Psoas muscle (tissue), 8 donors: ENCODE measurements around the gene VPS35L. TPM values are rescaled to one million over a fixed set of nuclear protein-coding genes. Genes with fewer than 3 reads are reported as not detected.

Experiments
- ATAC-seq, 4 donors: fragments of 200-7000 bp; cut with Tn5 transposase; one replicate each; pipeline ENCODE4 v1.9.1; 2020; ENCODE audit warnings: moderate library complexity in 3 of 4, mild to moderate bottlenecking in 2 of 4
- DNase-seq, 2 donors: peaks; one replicate each; pipeline ENCODE4 v3.0.0-alpha.2; 2020
- H3K27ac ChIP-seq: fragments of 200-600 bp; one replicate; pipeline ENCODE4 v1.8.0; 2022
- H3K27me3 ChIP-seq, 3 donors: fragments of 200-600 bp in 1 of 3; one replicate each; pipeline versions ENCODE4 v1.6.1 to v1.8.0; 2013 to 2022; ENCODE audit warnings: low read length in 2 of 3, mild to moderate bottlenecking in 2 of 3, moderate library complexity in 1 of 3; ENCODE audit not compliant: insufficient read depth in 3 of 3
- H3K36me3 ChIP-seq, 2 donors: fragments of 200-600 bp in 1 of 2; one replicate each; pipeline versions ENCODE4 v1.6.1 to v1.8.0; 2013 to 2022; ENCODE audit warnings: low read depth in 1 of 2, mild to moderate bottlenecking in 1 of 2, moderate library complexity in 1 of 2; ENCODE audit not compliant: insufficient read depth in 1 of 2
- H3K4me1 ChIP-seq: fragments of 200-600 bp; one replicate; pipeline ENCODE4 v1.8.0; 2022
- H3K4me3 ChIP-seq: fragments of 200-600 bp; one replicate; pipeline ENCODE4 v1.8.0; 2022; ENCODE audit warnings: mild to moderate bottlenecking
- H3K9me3 ChIP-seq: fragments of 200-600 bp; one replicate; pipeline ENCODE4 v1.8.0; 2022
- WGBS, 3 donors: extraction: QIAGEN DNeasy Blood & Tissue Kit; methylation state at CpG; one replicate each; pipeline versions ENCODE4 v1.1.6 to v1.1.7; 2013; 5-methylcytosine and 5-hydroxymethylcytosine counted together
- intact Hi-C, 2 donors: fragments of 100-400 bp; cut with DNase I; formaldehyde crosslinking; loops; one replicate each; pipeline versions ENCODE4 v1.11.0 to v1.14.2; 2022
- polyA plus RNA-seq, 3 donors: library from polyadenylated mRNA; stranded (reverse); fragments of 200-250 nt; gene quantifications; one replicate each; pipeline ENCODE4 v1.2.3, GENCODE V29; 2013
- total RNA-seq, 4 donors: library from RNA; stranded (reverse); fragmentation: NEBNext Ultra II Directional in 2 of 4; extraction: Animal tissue kit (Norgen Biotek cat#: 25700) in 2 of 4; gene quantifications; one replicate each; pipeline versions ENCODE4 v1.2.1 to v1.2.4, GENCODE V29; 2021 to 2023
- TF ChIP-seq, protein P1 (sequence below): fragments of 200-600 bp; IDR thresholded peaks from one replicate; pipeline ENCODE4 v1.8.0; 2022; ENCODE audit warnings: antibody characterized with exemption
- donor health status: healthy with polysubstance abuse.
- donor health status: DM: no; HTN: no; CAD: no; lungs with moderate emphysema.
- donor health status: Bipolar disorder and iron deficiency.
- donor health status: healthy.
- donor health status: DM: yes; HTN: yes; CAD: no.
- donor health status: DM: no; HTN: no; CAD: no.
- donor health status: DM: no; HTN: no; CAD: no.
- donor health status: DM: yes; HTN: yes; CAD: no.

VPS35L gene
- total and polyA plus RNA-seq, 7 donors = 12.6 to 34.6 (median 27.8) TPM

DNA sequence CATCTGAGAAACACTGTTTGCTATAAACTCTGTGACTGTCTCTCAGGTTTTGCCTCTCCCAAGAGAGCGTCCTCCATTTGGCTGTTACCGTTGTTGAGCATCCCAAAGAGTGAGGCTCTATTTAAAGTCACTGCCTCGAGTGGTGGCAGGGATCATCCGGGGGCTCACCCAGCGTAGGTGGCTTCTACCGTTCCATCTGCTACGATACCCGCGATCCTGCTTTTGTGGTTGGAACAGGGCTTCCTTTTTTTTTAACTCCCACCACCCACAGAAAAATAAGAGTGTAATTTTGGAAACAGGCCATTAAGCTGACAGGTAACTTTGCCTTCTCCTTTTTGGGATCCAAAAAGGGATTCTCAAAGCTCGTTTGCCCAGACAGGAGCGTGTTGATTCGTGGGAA is 126.1 kb downstream of the VPS35L start:
- Histone ChIP-seq H3K4me1 (peaks cover 20% of the 10 kb centered on the region), H3K27me3 (no peaks in the 10 kb centered on the region), H3K9me3 (no peaks in the 10 kb centered on the region), H3K36me3 (peaks cover 9 to 47% of the 10 kb centered on the region in 2 donors), H3K27ac (no peak overlapping the region), H3K4me3 (no peak overlapping the region)
- ATAC-seq (no peak), DNase-seq (no peak)
- TF ChIP-seq, protein P1, sequence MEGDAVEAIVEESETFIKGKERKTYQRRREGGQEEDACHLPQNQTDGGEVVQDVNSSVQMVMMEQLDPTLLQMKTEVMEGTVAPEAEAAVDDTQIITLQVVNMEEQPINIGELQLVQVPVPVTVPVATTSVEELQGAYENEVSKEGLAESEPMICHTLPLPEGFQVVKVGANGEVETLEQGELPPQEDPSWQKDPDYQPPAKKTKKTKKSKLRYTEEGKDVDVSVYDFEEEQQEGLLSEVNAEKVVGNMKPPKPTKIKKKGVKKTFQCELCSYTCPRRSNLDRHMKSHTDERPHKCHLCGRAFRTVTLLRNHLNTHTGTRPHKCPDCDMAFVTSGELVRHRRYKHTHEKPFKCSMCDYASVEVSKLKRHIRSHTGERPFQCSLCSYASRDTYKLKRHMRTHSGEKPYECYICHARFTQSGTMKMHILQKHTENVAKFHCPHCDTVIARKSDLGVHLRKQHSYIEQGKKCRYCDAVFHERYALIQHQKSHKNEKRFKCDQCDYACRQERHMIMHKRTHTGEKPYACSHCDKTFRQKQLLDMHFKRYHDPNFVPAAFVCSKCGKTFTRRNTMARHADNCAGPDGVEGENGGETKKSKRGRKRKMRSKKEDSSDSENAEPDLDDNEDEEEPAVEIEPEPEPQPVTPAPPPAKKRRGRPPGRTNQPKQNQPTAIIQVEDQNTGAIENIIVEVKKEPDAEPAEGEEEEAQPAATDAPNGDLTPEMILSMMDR = no peak
- intact Hi-C loops = no loop called here
- WGBS, 3 donors = 87 to 91% (median 87%) methylated on average over 12 of the region's 12 CpGs

DNA sequence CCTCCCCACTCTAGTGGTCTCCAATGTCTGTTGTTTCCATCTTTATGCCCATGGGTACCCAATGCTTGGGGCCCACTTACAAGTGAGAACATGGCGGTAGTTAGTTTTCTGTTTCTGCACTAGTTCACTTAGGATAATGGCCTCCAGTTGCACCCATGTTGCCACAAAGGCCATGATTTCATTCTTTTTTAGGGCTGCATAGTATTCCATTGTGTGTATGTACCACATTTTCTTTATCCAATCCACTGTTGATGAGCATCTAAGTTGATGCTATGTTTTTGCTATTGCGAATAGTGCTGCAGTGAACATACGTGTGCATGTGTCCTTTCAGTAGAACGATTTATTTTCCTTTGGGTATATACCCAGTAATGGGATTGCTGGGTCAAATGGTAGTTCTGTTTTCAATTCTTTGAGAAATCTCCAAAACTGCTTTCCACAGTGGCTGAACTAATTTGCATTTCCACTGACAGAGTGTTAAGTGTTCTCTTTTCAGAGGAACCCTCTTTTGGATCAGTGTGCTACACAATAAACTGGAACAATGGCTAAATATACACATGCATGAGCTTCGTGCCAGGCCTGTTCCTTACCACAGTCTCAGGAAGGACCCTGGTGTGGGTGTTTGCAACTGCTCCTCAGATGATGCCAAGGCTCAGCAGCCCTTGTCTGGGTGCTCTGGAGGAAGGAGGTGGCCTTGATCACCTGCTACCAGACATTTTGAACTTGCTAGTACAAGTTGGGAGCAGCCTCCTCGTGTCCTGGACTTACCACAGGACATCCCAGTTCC is 128.1 kb downstream of the VPS35L start:
- intact Hi-C loops = no loop called here
- no peak overlapping the region for H3K27ac ChIP-seq
- H3K27me3 ChIP-seq = no peaks in the 10 kb centered on the region
- H3K4me3 ChIP-seq = no peak overlapping the region
- H3K36me3 ChIP-seq = peaks cover 9 to 67% of the 10 kb centered on the region in 2 donors
- ATAC-seq = no peak
- H3K4me1 ChIP-seq = peaks cover 8% of the 10 kb centered on the region
- WGBS, 3 donors = 92 to 94% (median 94%) methylated on average over 6 of the region's 6 CpGs
- no peaks in the 10 kb centered on the region for H3K9me3 ChIP-seq
- TF ChIP-seq, protein P1 = no peak
- DNase-seq = no peak

DNA sequence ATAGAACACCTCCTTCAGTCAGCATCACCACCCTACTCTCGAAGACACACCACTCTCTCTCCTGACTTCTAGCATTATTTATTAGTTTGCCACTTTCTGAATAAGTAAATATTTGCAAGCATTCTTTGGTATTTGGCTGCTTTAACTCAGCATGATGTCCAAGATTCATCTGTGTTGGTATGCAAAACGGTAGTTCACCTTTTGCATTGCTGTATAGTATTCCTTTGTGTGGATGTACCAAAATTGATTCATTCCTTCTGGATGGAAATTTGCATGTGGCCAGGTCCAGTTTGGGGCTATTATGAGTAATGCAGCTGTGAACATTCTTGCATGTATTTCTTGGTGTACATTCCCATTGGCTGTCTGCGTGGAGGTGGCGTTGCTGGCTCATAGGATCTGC is 129.7 kb downstream of the VPS35L start:
- Histone ChIP-seq H3K27me3 (no peaks in the 10 kb centered on the region), H3K36me3 (peaks cover 9 to 70% of the 10 kb centered on the region in 2 donors), H3K4me1 (peaks cover 4% of the 10 kb centered on the region), H3K4me3 (no peak overlapping the region), H3K9me3 (no peaks in the 10 kb centered on the region), H3K27ac (no peak overlapping the region)
- intact Hi-C loops = no loop called here
- DNase-seq (no peak), ATAC-seq (no peak)
- TF ChIP-seq, protein P1 = no peak
- WGBS, 3 donors = 97 to 98% (median 98%) methylated on average over 4 of the region's 4 CpGs

DNA sequence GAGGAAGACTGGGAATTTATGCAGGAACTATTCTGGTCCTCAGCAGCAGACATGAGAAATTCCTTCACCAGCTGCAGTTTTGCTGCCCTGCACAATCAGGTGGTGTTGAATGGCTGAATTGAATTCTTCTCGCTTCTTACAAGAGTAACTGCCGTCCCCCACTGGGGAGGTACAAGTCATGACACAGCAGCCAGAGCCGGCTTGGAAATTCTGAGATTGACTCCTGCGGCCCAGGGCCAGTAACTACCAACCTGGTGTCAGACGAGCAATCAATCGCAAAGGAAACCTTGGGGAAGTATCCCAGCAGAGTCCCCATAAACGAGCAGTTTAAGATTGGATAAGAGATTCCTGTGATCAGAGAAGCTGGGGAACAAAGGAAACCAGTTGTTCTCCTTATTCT is 131.8 kb downstream of the VPS35L start:
- no peaks in the 10 kb centered on the region for H3K9me3 ChIP-seq
- intact Hi-C loops = no loop called here
- no peaks in the 10 kb centered on the region for H3K27me3 ChIP-seq
- TF ChIP-seq, protein P1 = no peak
- no peak for DNase-seq
- H3K27ac ChIP-seq = no peak overlapping the region
- ATAC-seq = no peak
- H3K4me3 ChIP-seq = no peak overlapping the region
- 76 to 81% (median 80%) methylated on average over 7 of the region's 7 CpGs for WGBS, 3 donors
- peaks cover 9 to 82% of the 10 kb centered on the region in 2 donors for H3K36me3 ChIP-seq
- no peaks in the 10 kb centered on the region for H3K4me1 ChIP-seq
